Retinal pigment epithelial cell (primary cell): ENCODE measurements around the gene SLC46A3.

Experiments used
- DNase-seq: peaks from one replicate; pipeline ENCODE4 v3.0.0-alpha.2; 2010; ENCODE audit warnings: low read depth
- H3K4me3 ChIP-seq: 2 replicates; pipeline ENCODE4 v1.5.1; 2011; ENCODE audit warnings: mild to moderate bottlenecking, low read length, control low read depth, moderate library complexity
- CTCF ChIP-seq: conservative IDR thresholded peaks from 2 replicates; pipeline ENCODE4 v1.5.1; 2011; ENCODE audit warnings: low read depth, low read length, control low read depth, inconsistent platforms

The SLC46A3 gene

GRCh38 chr13:28718196-28718542 is 601 bp downstream of the SLC46A3 start:
- TF ChIP-seq CTCF: no peak
- H3K4me3 ChIP-seq: peak overlapping the region; percentile 70
- DNase-seq: no peak

- TF ChIP-seq CTCF: no peak
- no peak for DNase-seq
- no peak overlapping the region for H3K4me3 ChIP-seq
Observed at GRCh38 chr13:28717170-28717569, 1.6 kb downstream of the SLC46A3 start.

- no peak for DNase-seq
- no peak overlapping the region for H3K4me3 ChIP-seq
- TF ChIP-seq CTCF: no peak
Observed at GRCh38 chr13:28716511-28716910, 2.3 kb downstream of the SLC46A3 start.

- H3K4me3 ChIP-seq: no peak overlapping the region
- no peak for DNase-seq
- no peak for TF ChIP-seq CTCF
Observed at GRCh38 chr13:28714651-28715050, 4.1 kb downstream of the SLC46A3 start.

GRCh38 chr13:28710161-28710560 is 8.6 kb downstream of the SLC46A3 start:
- no peak for DNase-seq
- TF ChIP-seq CTCF: no peak
- H3K4me3 ChIP-seq: no peak overlapping the region

- DNase-seq: no peak
- no peak for TF ChIP-seq CTCF
- no peak overlapping the region for H3K4me3 ChIP-seq
Observed at GRCh38 chr13:28707629-28708427, 10.9 kb downstream of the SLC46A3 start.

- TF ChIP-seq CTCF: no peak
- no peak overlapping the region for H3K4me3 ChIP-seq
- DNase-seq: no peak
Observed at GRCh38 chr13:28705461-28706083, 13.2 kb downstream of the SLC46A3 start.
